AG08396 (cell line): Measurements from ENCODE around the gene LRTM2.
"Not testable (repeated sequence)": the region's sequence is repeated elsewhere in the genome, so short reads cannot be mapped to it uniquely, and the experiment has no call there.

Source experiments
- DNase-seq: peaks from one replicate; pipeline ENCODE4 v3.0.0; 2012; ENCODE audit warnings: low spot score, mixed read lengths

Gene LRTM2

GRCh38 chr12:1811281-1811947, 9.0 kb upstream of the LRTM2 start:
- no peak for DNase-seq

DNA sequence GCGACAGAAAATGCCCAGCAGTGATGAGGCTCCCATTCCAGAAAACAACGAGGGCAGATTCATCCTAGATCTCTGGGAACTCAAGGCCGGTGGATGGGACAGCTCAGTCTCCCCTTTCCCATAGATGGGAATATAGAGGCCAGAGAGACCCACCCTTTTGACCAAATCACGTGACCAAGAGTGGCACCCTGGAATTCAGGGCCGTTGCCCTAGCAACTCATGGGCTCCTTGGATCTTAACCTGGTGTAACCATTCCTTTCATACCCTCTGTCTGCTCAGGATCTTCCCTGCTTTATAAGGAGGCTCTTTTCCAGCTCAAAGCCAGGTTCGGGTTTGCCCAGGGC, 8.4 kb upstream of the LRTM2 start:
- no peak for DNase-seq

DNA sequence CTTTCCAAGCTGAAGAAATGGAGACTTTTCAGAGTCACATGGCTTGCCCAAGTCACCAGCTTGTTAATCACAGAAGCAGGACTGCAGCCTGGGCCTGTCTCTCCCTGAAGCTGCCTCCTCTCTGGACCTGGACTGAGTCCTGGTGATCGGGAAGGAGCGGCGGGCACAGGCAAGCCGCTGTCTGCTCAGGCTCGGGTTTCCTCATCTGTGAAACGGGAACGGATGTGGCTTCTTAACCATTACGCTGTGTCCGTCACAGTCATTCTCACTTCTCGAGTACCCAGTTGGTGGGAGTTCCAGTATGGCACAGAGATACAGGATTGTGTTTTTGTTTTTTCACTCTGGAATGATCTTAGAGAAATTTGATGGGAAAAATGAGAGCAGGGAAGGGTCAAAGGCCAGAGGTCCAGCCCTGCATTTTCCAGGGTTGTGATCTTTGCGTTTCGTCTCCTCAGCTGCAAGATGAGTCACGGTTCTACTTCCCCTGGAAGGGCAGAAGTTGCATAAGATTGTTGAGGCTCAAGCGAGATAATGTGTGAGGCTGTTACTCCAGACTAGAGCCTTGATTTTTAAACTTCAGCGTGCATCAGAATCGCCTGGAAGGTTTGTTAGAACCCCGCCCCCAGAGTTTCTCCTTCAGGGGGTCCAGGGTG, 7.6 kb upstream of the LRTM2 start:
- DNase-seq = no peak

GRCh38 chr12:1814266-1814665, 6.1 kb upstream of the LRTM2 start:
- DNase-seq = no peak

GRCh38 chr12:1815108-1815507, 5.3 kb upstream of the LRTM2 start:
- DNase-seq = no peak

DNA sequence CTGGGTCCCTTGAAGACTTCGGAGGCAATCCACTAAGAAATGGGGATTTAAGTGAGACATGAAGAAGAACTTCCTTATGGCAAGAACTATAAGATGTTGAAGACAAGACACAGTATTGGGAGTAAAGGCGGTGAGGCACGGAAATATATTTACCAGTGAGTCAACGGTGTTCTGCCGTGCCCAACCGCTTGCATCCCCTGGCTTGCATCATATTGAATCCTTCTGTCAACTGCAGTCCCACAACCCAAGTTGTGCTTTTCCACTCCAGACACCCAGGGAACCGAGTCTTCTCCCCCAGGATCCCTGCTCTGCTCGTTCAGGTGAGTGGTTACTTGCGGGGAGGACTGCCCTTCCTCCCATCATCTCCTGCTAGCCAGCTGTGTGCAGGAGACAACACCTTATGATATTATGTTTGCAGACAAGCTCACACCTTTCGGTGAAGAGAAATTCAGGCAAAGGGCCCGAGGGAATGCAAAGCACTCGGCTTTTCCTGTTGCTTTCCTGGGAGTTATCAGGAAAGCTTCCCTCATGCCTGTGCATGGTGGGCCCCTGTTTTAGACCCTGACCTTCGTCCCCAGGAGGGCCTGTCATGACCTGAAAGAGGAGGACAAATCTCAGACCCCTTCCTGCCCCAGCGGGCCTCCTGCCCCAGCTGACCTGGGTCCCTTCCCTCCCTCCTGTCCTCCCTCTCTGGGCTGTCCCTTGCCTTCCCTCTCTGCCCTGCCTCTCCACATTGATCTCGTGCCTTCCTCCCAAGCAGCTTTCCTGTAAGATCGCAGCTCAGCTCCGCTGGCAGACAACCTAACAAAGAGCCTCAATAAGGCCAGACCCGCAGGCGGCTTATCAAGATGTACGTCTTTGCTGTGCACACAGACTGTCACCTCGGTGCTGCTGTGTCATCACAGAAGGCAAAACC, 4.3 kb upstream of the LRTM2 start:
- DNase-seq = no peak

DNA sequence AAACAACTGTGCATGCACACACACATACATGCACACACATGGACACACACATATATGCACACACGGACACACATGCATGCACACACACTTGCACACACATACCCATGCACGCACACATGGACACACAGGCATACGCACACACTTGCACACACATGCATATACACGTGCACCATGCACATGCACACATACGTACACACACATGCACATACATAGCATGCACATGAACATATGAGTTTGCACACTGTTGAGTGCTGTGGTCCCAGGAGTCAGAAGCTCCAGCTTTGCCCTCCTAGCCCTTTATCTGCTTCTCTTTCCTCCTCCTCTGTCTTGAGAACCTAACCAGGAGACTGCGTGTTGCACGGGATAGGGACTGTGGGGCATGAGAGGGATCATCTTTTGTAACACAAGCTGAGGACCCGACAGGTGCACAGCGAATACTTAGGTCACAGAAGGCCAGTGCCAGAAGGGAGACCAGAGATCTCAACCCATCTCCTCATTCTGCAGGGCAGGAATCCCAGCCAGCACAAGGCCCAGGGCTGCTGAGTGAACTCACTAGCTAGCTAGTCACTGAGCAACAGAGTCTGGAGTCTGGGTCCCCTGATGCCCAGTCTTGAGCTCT, 3.5 kb upstream of the LRTM2 start:
- DNase-seq = no peak

- not testable (repeated sequence) for DNase-seq
Measured at GRCh38 chr12:1817928-1818327, 2.4 kb upstream of the LRTM2 start.

GRCh38 chr12:1819050-1819449, 1.3 kb upstream of the LRTM2 start:
- DNase-seq = no peak

DNA sequence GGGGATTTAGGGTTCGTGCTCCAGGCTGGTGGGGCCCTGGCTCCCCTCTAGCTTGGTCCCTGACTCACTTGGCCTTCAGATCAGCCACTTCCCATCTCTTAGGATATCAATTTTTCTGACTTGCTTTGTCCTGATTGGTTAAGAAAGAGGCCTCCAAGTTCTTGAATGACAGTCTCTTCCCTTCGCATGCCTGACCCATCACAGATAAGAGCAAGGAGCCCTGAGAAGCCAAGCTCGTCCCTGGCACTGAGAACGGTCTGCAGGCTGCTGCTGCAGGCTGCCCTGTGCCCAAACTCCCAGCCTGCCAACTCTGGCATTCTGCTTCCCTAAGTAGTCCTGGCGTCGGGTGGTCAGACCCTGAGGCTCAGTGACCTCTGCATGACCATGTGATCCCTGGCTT, 794 bp upstream of the LRTM2 start:
- DNase-seq = no peak

- no peak for DNase-seq
Measured at GRCh38 chr12:1820896-1821291, 529 bp downstream of the LRTM2 start.

- DNase-seq = no peak
Measured at GRCh38 chr12:1821805-1822204, 1.4 kb downstream of the LRTM2 start.

GRCh38 chr12:1822699-1823098, 2.3 kb downstream of the LRTM2 start:
- DNase-seq = no peak

DNA sequence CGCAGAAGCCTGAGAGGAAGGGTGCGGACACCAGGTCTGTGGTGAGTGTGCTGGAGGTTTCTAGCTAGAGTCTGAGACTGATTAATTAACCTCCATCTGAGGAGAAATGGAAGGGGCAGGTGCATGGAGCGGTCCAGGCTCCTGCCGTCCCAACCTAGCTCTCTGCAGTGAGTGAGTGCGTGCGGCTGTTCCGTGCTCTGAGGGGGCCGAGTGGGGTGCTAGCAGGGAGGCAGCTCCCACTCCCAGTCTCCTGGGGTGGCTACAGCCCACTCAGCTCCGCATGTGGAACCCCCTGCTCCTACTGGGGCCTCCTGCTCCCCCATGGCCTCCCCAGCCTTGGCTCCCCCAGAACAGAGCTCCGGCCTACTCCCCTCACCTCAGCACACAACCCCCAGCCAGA, 2.9 kb downstream of the LRTM2 start:
- DNase-seq = no peak

- no peak for DNase-seq
Measured at GRCh38 chr12:1825382-1826102, 5.2 kb downstream of the LRTM2 start.

GRCh38 chr12:1826401-1826800, 6.0 kb downstream of the LRTM2 start:
- no peak for DNase-seq

DNA sequence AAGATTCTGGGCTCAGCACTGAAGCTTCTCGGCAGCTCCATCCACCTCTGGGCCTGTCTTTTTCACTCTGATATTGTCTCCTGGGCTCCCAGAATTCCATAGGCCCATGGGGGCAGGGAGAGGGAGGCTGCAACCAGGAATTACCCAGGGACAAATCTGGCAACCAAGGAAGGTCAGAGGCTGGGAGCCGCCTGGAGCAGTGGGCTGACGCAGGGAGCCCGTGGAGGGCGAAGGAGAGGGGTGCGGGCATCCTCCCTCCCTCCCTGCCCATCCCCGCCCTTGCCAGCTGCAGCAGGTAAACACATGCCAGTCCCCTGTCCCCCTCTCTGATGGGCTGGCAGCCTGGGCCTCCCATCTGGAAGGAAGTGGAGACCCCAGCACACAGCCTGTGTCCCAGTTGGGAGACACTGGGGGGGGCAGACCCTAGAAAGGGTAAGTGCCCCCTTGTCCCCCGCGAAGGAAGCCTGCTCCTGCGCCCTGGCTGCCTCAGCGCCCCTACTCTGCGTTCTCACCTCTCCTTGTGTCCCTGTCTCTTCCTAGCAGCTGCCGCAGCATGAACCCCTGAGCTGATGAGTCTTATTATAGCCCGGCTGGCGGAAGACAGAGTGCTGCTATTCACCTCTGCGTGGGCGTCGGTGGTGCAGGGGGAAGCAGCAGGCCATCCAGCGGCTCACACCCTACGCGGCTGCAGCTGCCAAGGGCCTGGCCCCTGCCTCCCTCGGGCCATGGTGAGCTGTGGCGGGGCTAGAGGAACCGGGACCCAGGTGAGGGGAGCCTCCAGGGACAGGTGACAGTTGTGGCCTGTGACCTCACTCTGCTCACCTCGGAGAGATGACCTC, 6.7 kb downstream of the LRTM2 start:
- DNase-seq = no peak

DNA sequence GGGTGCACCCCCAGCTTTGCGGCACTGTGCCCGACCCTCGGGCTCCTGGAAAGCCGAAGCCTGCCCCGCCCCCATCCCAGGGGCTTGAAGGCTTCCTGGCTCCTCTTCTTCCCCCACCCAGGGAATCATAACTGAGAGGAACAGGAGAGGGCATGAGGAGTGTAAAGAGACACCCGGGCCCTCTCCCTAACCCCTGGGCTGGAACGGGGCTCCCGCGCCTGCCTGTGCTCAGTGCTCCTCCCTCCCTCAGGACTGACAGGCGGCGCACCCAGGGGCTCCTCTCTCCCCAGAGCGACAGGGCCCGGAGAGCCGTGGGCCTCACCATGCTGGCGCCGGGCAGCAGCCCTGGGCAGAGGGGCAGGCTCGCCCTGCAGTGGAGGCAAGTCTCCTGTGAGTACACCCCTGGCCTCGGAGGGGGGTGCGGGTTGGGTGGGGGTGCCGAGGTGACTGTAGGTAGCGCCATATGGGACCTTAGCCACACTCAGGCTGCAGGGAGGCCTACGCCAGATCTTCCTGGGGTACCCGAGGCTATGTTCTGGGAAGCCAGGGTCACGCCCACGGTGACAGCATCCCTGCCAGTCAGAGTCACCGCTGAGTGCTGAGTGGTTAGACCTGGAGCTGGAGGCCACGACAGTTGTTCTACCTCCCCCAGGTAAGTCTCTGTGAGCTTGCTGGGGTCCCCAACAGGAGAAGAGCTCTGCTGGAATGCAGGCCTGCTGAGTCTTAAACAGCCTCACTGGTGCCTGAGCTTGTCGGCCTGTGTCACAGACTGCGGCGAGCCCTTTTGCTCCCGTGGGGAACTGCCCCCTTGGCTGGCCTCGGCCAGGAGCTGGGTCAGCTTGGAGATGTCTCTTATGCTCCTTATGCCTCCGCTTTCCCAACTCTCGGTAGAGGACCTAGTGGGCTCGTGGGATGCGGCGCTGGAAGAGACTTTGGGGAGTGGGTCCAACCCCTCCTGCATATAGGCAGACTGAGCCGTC, 7.8 kb downstream of the LRTM2 start:
- no peak for DNase-seq

DNA sequence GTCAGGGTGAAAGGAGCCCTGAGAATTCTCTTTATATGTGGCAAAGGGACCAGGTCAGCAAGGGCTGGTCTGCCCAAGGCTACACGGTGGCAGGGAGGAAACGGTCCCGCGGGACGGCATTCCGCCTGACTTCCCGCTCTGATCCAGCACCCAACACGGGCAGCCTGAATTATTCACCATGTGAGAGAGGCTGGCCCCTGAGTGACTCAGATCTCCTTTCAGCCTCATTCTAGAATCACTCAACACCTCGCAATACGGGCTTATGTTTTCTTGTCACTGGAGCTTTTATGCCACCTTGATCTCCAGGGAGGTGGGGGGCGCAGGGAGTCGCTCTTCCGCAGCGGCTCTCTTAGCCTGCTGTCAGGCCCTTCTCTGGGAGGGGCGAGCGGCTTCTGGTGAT, 8.5 kb downstream of the LRTM2 start:
- DNase-seq = no peak
